HUES6 (cell line): ENCODE measurements around the gene ATXN7L3B.

Experiments used
- H3K27ac ChIP-seq: 2 replicates; pipeline ENCODE4 v1.7.0; 2013; ENCODE audit warnings: low read depth, mild to moderate bottlenecking, low read length, inconsistent platforms
- H3K27me3 ChIP-seq: 2 replicates; pipeline ENCODE4 v1.6.1; 2013; ENCODE audit warnings: low read length; ENCODE audit not compliant: control insufficient read depth, insufficient read depth
- H3K36me3 ChIP-seq: 2 replicates; pipeline ENCODE4 v1.6.1; 2013; ENCODE audit warnings: low read length; ENCODE audit not compliant: control insufficient read depth, insufficient read depth
- H3K4me1 ChIP-seq: 2 replicates; pipeline ENCODE4 v1.6.1; 2013; ENCODE audit warnings: low read length; ENCODE audit not compliant: control insufficient read depth, insufficient read depth
- H3K4me3 ChIP-seq: 2 replicates; pipeline ENCODE4 v1.5.1; 2013; ENCODE audit warnings: low read depth, low read length
- H3K9ac ChIP-seq: one replicate; pipeline ENCODE4 v1.6.1; 2013; ENCODE audit warnings: mild to moderate bottlenecking, low read length
- H3K9me3 ChIP-seq: 2 replicates; pipeline ENCODE4 v1.6.1; 2013; ENCODE audit warnings: low read depth, low read length; ENCODE audit not compliant: control insufficient read depth, insufficient read depth

ATXN7L3B gene

DNA sequence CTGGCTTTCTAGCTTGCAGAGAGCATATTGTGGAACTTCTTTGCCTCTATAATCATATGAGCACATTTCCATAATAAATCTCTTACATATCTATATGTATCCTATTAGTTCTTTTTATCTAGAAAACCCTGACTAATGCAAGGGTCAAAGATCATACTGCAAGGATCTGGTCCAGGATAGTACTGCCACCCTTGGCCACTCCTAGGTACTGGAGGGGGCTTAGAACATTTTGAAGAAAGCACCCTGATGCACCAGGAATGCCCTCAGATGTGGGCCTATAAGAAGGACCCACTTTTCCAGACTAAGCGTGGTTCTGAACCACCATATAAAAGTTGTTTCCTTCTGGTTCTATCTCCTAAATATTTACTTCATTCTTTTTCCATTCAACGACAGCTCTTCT, 14.6 kb downstream of the ATXN7L3B start:
- H3K4me1 ChIP-seq: no peaks in the 10 kb centered on the region
- no peak overlapping the region for H3K9ac ChIP-seq
- H3K36me3 ChIP-seq: no peaks in the 10 kb centered on the region
- H3K4me3 ChIP-seq: no peak overlapping the region
- H3K27ac ChIP-seq: no peak overlapping the region
- H3K27me3 ChIP-seq: no peaks in the 10 kb centered on the region
- H3K9me3 ChIP-seq: no peaks in the 10 kb centered on the region

DNA sequence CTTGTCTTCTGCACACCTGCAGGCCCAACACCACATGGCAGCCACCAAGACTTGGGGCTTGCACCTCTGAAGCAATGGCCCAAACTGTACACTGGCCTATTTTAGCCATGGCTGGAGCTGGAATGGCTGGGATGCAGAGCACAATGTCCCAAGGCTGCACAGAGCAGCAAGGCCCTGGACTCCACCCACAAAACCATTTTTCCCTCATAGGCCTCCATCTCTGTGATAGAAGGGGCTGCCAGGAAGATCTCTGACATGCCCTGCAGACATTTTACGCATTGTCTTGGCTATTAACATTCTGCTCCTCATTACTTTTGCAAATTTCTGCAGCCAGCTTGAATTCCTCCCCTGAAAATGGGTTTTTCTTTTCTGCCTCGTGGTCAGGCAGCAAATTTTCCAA, 22.1 kb downstream of the ATXN7L3B start:
- Histone ChIP-seq H3K36me3 (no peaks in the 10 kb centered on the region), H3K4me3 (no peak overlapping the region), H3K27ac (no peak overlapping the region), H3K27me3 (no peaks in the 10 kb centered on the region), H3K9me3 (no peaks in the 10 kb centered on the region), H3K4me1 (no peaks in the 10 kb centered on the region), H3K9ac (no peak overlapping the region)

DNA sequence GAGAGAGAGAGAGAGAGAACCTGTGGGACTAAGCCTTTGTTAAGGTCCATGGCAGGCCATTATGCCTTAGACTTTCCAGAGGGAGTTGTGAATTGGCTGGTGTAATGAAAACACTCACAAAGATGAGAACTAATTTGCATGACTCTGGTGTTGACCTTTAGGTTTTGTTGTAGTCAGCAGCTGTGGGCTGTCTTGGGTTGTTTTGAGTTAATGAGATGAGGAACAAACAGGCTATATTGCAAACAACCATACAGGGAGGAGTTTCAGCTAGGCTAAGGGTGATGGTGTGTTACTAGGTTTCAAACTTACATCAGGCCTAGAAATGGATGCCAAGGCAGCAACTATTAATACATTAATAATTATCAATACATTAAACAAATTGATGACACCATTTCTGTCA, 26.3 kb downstream of the ATXN7L3B start:
- no peak overlapping the region for H3K9ac ChIP-seq
- no peak overlapping the region for H3K4me3 ChIP-seq
- H3K36me3 ChIP-seq: no peaks in the 10 kb centered on the region
- H3K9me3 ChIP-seq: no peaks in the 10 kb centered on the region
- no peaks in the 10 kb centered on the region for H3K27me3 ChIP-seq
- no peak overlapping the region for H3K27ac ChIP-seq
- no peaks in the 10 kb centered on the region for H3K4me1 ChIP-seq

DNA sequence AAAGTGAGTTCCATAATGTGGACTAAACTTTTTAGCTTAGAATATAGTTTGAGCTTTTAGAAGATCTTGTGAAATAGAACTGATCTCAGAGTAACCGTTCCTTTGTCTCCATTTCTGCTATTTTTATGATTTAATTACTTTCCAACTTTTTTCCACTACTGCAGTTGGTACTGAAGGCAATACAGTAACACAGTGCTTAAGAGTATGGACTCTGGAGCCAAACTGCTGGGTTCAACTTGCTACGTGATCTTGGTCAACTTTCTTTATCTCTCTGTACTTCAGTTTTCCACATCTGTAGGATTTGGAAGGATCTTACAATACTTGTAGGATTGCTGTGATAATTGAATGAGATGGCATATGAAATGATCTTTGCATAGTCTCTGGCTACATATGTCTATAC, 40.9 kb downstream of the ATXN7L3B start:
- no peaks in the 10 kb centered on the region for H3K27me3 ChIP-seq
- no peaks in the 10 kb centered on the region for H3K9me3 ChIP-seq
- H3K4me1 ChIP-seq: peaks cover 6% of the 10 kb centered on the region; the same call in 1 of the 2 replicates
- H3K36me3 ChIP-seq: no peaks in the 10 kb centered on the region
- no peak overlapping the region for H3K4me3 ChIP-seq
- H3K9ac ChIP-seq: no peak overlapping the region
- no peak overlapping the region for H3K27ac ChIP-seq

DNA sequence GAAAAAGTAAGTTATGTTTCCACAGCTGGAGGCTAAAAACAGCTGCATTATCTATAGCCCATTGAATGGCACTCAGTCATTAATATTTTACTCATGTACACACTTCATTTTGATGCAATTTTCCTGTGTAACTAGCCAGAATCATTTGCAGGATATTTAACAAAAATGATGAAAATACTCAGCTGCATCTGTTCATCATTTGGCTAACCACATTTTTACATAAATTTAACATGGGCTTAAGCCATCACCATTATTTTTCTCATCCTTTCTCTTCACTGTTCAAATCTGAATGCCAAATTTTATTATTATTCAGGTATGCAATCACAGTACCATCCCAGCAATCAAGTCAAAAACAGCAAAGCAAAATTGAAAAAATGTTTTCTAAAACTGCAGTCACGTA, 41.8 kb downstream of the ATXN7L3B start:
- no peak overlapping the region for H3K4me3 ChIP-seq
- H3K9me3 ChIP-seq: no peaks in the 10 kb centered on the region
- no peak overlapping the region for H3K9ac ChIP-seq
- no peak overlapping the region for H3K27ac ChIP-seq
- peaks cover 6% of the 10 kb centered on the region; the same call in 1 of the 2 replicates for H3K4me1 ChIP-seq
- no peaks in the 10 kb centered on the region for H3K36me3 ChIP-seq
- no peaks in the 10 kb centered on the region for H3K27me3 ChIP-seq

DNA sequence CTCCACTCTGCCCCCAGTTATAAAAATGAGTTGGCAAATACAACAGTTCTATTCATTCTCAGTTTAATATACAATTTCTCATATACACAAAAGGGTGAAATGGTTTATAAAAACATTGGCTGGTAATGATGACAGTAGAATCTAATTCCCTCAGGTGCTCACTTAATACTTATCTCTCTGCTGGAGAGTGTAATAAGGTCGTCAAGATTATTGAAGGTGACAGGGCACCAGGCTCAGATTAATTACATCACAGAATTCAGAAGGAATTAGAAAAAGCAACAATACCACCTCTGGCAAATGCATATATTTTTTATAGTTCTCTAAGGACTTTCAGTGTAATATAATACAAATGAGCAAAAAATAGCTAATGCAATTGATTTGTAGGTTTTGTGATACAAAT, 42.3 kb downstream of the ATXN7L3B start:
- no peaks in the 10 kb centered on the region for H3K27me3 ChIP-seq
- no peak overlapping the region for H3K27ac ChIP-seq
- peaks cover 6% of the 10 kb centered on the region; the same call in 1 of the 2 replicates for H3K4me1 ChIP-seq
- H3K36me3 ChIP-seq: no peaks in the 10 kb centered on the region
- no peaks in the 10 kb centered on the region for H3K9me3 ChIP-seq
- no peak overlapping the region for H3K9ac ChIP-seq
- no peak overlapping the region for H3K4me3 ChIP-seq

DNA sequence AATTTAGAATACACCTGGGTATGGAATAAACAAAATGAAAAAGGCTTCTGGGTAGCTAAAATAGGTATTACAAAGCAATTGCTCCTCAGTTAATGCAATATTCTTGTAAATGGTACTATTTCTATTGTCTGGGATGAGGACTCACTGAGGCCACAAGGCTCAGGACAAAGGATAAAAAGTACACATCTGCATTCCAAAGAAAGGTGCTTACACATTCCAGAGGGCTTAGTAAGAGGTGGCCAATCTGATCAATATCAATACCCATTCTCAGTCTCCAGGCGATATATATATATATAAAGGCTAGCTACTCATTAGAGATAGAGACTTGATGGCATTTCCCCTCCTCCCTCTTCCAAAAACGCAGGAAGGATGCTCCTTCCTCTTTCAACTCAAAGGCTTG, 43.8 kb downstream of the ATXN7L3B start:
- Histone ChIP-seq H3K4me3 (no peak overlapping the region), H3K36me3 (no peaks in the 10 kb centered on the region), H3K27ac (no peak overlapping the region), H3K27me3 (no peaks in the 10 kb centered on the region), H3K9ac (no peak overlapping the region), H3K9me3 (no peaks in the 10 kb centered on the region), H3K4me1 (peaks cover 6% of the 10 kb centered on the region; the same call in 1 of the 2 replicates)

DNA sequence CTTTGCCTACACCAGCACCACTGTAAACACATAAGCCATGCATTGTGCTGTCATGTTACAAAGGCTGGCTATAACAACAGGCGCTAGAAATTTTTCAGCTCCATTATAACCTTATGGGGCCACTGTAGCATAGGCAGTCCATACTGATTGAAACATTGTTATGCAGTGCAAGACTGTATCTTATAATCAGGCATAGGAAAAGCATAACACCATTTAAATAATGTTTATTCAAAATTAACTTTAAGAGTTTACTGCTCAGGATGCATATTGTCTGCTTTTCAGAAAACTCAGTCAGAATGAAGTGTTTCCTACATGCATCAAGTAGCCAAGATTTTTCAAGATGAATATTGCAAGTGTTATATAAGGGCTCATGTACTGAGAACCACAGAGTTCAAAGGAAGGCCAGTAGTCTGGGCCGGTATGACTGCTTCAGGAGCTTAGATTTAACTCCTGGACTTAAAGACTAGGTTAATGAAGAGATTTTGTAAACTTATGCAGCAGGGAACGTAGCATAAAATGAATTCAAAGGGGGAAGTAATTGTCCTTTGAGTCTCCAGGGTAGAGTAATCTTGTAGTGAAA, 46.9 kb downstream of the ATXN7L3B start:
- Histone ChIP-seq H3K27ac (no peak overlapping the region), H3K36me3 (no peaks in the 10 kb centered on the region)

DNA sequence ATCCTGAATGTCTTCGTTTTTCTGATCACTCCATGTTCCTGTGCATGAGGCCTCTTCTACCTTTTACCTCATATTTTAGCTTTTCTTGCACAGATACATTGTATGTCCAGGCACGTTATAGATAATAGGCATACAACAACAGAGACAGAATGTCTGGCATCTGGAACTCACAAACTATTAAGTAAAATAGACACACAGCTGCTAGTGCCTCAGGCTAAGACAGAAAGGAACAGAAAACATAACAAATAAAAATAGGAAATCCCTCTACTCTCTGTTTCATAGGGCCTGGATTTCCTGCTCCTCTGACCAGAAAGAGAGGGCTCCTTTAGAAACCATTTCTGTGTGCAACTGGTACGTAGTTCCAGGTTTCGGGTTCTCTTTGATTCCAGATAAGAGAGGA, 48.6 kb downstream of the ATXN7L3B start:
- Histone ChIP-seq H3K27me3 (no peaks in the 10 kb centered on the region), H3K27ac (no peak overlapping the region), H3K9me3 (no peaks in the 10 kb centered on the region), H3K4me3 (no peak overlapping the region), H3K36me3 (no peaks in the 10 kb centered on the region), H3K9ac (no peak overlapping the region), H3K4me1 (peaks cover 5% of the 10 kb centered on the region; the same call in 1 of the 2 replicates)

More for the DNA sequence above, 46.9 kb downstream of the ATXN7L3B start:
- no peak overlapping the region for H3K9ac ChIP-seq
- H3K27me3 ChIP-seq: no peaks in the 10 kb centered on the region
- no peak overlapping the region for H3K4me3 ChIP-seq
- H3K4me1 ChIP-seq: peaks cover 6% of the 10 kb centered on the region; the same call in 1 of the 2 replicates
- H3K9me3 ChIP-seq: no peaks in the 10 kb centered on the region
